ENCODE results near the gene DENND11. TPM values are rescaled to one million over a fixed set of nuclear protein-coding genes. Genes with fewer than 3 reads are reported as not detected.

Gene DENND11
- total and polyA plus RNA-seq, 2 experiments from 2014 or later: 5.6 to 29.5 TPM

DNA sequence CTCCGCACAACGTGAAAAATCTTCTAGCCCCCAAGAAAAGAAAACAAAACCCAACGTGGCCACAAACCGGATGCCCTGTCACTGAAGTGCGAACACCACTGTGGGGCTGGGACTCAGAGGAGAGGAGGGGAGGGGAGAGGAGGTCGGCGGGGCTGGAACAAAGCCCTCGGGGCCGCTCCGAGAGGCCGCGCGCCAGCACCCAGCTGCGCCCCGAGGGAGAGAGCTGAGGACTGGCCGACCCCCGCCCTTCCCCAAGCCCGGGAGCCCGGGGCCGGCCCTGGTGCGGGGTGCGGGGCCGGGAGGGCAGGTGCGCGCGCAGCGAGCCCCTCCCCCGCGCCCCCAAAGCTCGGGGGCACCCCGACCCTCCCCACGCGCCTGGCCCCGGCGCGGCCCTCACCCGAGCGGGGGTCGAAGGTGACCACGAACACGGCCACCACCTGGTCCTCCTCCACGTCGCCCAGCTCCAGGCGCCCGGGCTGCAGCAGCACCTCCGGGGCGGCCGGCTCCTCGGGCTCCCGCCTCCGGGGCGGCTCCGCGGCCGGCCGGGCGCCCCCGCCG, 398 bp downstream of the DENND11 start:
- WGBS (ENCODE audit: low lambda C conversion rate, missing lambda C conversion rate): 0% methylated on average over 10 of the region's 59 CpGs
- H3K4me3 ChIP-seq: peak overlapping the region; percentile 81
- H3K27me3 ChIP-seq: no peaks in the 10 kb centered on the region
- no peaks in the 10 kb centered on the region for H3K9me2 ChIP-seq (replicated peaks; ENCODE audit: insufficient read depth)
- H3K79me2 ChIP-seq: peaks cover 40% of the 10 kb centered on the region
- peaks cover 33% of the 10 kb centered on the region for H3K4me1 ChIP-seq (ENCODE audit: insufficient read depth)
- no peak for TF ChIP-seq CTCF (IDR thresholded peaks at IDR 0.05; ENCODE audit: poor library complexity)
- no peak for TF ChIP-seq EZH2phosphoT487 (IDR thresholded peaks at IDR 0.05; ENCODE audit: low read depth, severe bottlenecking, unreplicated experiment)
- no peak for TF ChIP-seq EZH2 (IDR thresholded peaks at IDR 0.05; ENCODE audit: borderline replicate concordance)
- peak overlapping the region; percentile 88 for H3K4me2 ChIP-seq
- no peaks in the 10 kb centered on the region for H4K20me1 ChIP-seq (ENCODE audit: insufficient read depth, poor library complexity, severe bottlenecking)
- no peaks in the 10 kb centered on the region for H3K9me3 ChIP-seq (ENCODE audit: low read depth)
- no peaks in the 10 kb centered on the region for H3K36me3 ChIP-seq (replicated peaks; ENCODE audit: insufficient read depth, low read depth)
- peak; percentile 58 for DNase-seq (ENCODE audit: low spot score)
- H3K27ac ChIP-seq: peak overlapping the region; percentile 75
- H2AFZ ChIP-seq: peak overlapping the region; percentile 81

GRCh38 chr7:141700848-141701371, 1.1 kb downstream of the DENND11 start:
- 10% methylated on average over 20 of the region's 20 CpGs for WGBS (ENCODE audit: low lambda C conversion rate, missing lambda C conversion rate)
- H3K27ac ChIP-seq: peak overlapping the region; percentile 27
- DNase-seq (ENCODE audit: low spot score): no peak
- H3K4me3 ChIP-seq: peak overlapping the region; percentile 81
- H3K9me3 ChIP-seq (ENCODE audit: low read depth): no peaks in the 10 kb centered on the region
- H3K4me2 ChIP-seq: peak overlapping the region; percentile 88
- peaks cover 38% of the 10 kb centered on the region for H3K4me1 ChIP-seq (ENCODE audit: insufficient read depth)
- H3K79me2 ChIP-seq: peaks cover 43% of the 10 kb centered on the region
- no peak for TF ChIP-seq EZH2phosphoT487 (IDR thresholded peaks at IDR 0.05; ENCODE audit: low read depth, severe bottlenecking, unreplicated experiment)
- TF ChIP-seq EZH2 (IDR thresholded peaks at IDR 0.05; ENCODE audit: borderline replicate concordance): no peak
- no peak for TF ChIP-seq CTCF (IDR thresholded peaks at IDR 0.05; ENCODE audit: poor library complexity)
- no peaks in the 10 kb centered on the region for H4K20me1 ChIP-seq (ENCODE audit: insufficient read depth, poor library complexity, severe bottlenecking)
- H2AFZ ChIP-seq: peak overlapping the region; percentile 81
- H3K27me3 ChIP-seq: no peaks in the 10 kb centered on the region
- H3K9me2 ChIP-seq (replicated peaks; ENCODE audit: insufficient read depth): no peaks in the 10 kb centered on the region
- no peaks in the 10 kb centered on the region for H3K36me3 ChIP-seq (replicated peaks; ENCODE audit: insufficient read depth, low read depth)

- Histone ChIP-seq H2AFZ (no peak overlapping the region), H3K9me3 (ENCODE audit: low read depth) (no peaks in the 10 kb centered on the region), H3K9me2 (replicated peaks; ENCODE audit: insufficient read depth) (no peaks in the 10 kb centered on the region), H3K4me3 (no peak overlapping the region), H3K79me2 (peaks cover 44% of the 10 kb centered on the region), H3K36me3 (replicated peaks; ENCODE audit: insufficient read depth, low read depth) (no peaks in the 10 kb centered on the region), H3K4me1 (ENCODE audit: insufficient read depth) (peaks cover 34% of the 10 kb centered on the region), H4K20me1 (ENCODE audit: insufficient read depth, poor library complexity, severe bottlenecking) (no peaks in the 10 kb centered on the region), H3K27me3 (no peaks in the 10 kb centered on the region), H3K27ac (no peak overlapping the region), H3K4me2 (peak overlapping the region; percentile 88)
- DNase-seq (ENCODE audit: low spot score): no peak
- TF ChIP-seq EZH2 (IDR thresholded peaks at IDR 0.05; ENCODE audit: borderline replicate concordance) (no peak), CTCF (IDR thresholded peaks at IDR 0.05; ENCODE audit: poor library complexity) (no peak), EZH2phosphoT487 (IDR thresholded peaks at IDR 0.05; ENCODE audit: low read depth, severe bottlenecking, unreplicated experiment) (no peak)
- WGBS (ENCODE audit: low lambda C conversion rate, missing lambda C conversion rate): 74% methylated on average over 5 of the region's 5 CpGs
Observed at GRCh38 chr7:141700296-141700847, 1.6 kb downstream of the DENND11 start.
